Stimulated activated CD4-positive, alpha-beta T cell treated with anti-CD3 and anti-CD28 coated beads, Interleukin-2, amount 100 ng/mL, for 48 hours (primary cell): Measurements from ENCODE around the gene IFTAP.

Experiments
- DNase-seq, 2 donors: peaks; one replicate each; pipeline ENCODE4 v3.0.0-alpha.2; 2020

Gene IFTAP

GRCh38 chr11:36600180-36600579 lies 5.9 kb downstream of the IFTAP start:
- no peak for DNase-seq

- no peak for DNase-seq
Observed at GRCh38 chr11:36601155-36601554, 6.9 kb downstream of the IFTAP start.

DNA sequence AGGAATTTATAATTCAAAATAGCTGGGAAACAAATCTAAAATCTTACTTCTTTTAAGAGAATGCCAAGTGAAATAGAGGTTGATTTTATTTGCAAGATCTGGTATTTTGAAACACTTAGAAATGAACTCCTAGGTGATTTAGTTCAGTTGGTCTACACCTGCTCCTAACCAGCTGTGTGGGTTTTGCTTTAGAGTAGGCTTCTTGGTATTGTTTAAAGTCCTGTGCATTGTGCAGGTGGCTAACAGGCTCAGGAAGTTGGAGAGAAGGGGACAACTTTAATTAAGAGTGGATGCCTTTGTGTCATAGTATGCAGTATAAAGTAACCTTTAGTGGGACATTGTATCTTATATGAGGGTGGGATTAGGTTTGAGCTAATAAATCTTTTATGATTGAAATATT lies 7.8 kb downstream of the IFTAP start:
- no peak for DNase-seq

DNA sequence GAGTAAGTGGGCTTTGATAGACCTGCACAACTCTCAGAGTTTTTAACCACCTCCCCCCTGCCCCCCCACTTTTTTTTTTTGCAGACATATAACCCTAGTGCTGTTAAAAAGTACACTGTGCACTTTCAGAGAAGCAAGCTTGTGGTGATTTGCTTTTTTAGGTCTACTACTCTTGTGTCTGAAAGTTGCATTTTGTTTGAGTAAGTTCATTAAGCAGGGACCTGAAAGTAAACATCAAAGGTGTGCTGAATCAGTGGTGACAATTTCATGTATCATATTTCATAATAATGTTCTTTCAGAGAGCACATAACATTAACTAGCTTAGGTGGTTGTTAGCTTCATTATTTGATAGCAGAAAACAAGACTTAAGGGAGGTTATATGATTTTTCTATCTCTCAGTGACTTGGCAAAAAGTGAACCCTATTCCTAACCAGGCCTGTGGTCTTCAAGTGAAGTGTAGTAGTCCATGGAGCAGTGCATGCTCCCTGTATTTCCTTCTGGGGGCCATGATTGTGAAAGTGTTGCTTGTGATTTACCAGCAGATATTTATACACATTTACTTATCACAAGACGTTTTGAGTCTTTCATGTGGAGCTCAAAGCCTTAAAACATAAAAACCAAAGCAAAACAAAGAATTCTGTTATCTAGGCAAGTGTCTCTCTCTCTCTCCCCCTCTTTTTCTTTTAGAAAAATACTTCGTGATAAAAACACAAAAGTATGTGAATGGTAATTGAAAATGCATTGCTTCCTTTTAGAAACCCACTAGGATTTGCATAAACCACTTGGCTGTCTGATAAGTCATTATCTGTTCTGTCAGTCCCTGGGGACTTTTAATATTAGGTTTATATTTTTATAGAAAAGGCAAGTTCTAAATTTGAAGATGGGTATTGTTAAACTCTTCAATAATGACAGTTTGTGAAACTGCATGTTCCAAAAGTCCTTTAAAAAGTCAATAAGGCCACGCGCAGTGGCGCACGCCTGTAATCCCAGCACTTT lies 11.2 kb downstream of the IFTAP start:
- no peak for DNase-seq

DNA sequence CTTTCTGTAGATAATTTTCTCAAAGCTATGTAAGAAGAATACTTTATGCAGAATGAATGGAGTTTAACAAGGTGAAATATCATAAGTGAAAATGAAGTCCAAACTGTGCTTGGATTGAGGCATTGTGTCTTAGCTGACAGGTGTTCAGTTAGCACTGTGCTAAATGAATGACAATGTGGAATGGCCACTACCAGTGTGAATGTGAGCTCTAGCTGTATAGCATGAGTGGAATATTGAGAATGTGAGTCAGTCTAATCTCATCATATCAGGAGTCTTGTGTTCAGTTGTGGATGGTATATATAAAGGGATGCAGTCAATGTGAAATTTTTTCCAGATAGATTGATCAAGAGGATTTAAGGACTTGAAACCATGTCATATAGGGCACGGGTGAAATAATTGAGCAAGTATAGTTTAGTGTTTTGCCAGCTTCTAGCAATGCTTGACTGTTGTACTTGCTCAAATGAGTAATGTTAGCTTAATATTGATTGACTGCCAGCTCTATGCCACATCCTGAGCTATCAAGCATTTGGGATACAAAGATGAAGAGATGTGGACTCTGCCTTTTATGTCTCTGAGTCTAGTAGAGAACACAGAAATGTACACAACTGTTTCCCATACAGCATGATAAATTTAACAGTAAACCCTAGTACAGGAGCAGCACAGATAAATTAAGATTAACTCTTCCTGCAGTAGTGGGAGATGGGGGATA lies 14.3 kb downstream of the IFTAP start:
- no peak for DNase-seq

- DNase-seq: no peak
Observed at GRCh38 chr11:36609383-36609782, 15.1 kb downstream of the IFTAP start.

GRCh38 chr11:36615826-36616225 lies 21.5 kb downstream of the IFTAP start:
- DNase-seq: no peak

- no peak for DNase-seq
Observed at GRCh38 chr11:36617543-36618362, 23.5 kb downstream of the IFTAP start.

GRCh38 chr11:36618363-36619047 lies 24.2 kb downstream of the IFTAP start:
- DNase-seq: no peak

- no peak for DNase-seq
Observed at GRCh38 chr11:36619502-36619901, 25.2 kb downstream of the IFTAP start.

DNA sequence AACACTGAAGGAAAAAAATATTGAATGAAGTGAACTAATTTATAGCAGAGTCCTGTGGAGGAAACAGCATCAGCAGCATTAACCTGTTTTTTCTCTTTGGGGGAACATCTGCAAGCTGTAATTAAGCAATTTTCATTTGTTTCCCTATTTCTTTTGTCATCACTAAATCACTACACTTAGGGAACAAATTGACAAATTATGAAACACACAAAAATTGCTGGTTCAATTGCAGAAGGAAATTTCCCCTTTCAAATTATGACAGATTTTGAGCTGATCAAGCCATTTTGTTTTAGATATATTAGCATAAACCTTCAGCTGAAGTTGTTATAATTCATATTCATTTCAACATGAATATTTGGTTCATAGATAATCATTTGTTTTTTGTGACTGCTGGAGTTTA lies 25.9 kb downstream of the IFTAP start:
- no peak for DNase-seq

GRCh38 chr11:36622431-36623136 lies 28.3 kb downstream of the IFTAP start:
- DNase-seq: no peak

GRCh38 chr11:36623494-36623893 lies 29.2 kb downstream of the IFTAP start:
- DNase-seq: no peak

DNA sequence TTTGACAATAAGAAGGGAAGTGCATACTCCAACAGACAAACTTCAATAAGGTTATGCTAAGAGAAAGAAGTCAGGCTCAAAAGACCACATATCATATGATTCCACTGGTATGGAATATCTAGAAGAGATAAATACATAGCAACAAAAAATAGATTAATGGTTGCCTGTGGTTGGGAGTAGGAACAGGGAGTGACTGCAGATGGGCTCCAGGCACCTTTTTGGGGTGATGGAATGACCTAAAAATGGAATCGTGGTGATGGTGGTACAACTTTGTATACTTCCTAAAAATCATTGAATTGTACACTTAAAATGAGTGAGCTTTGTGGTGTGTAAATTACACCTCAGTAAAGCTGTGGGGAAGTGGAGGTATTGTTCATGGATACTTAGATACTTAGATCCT lies 32.7 kb downstream of the IFTAP start:
- DNase-seq: no peak

GRCh38 chr11:36627471-36627870 lies 33.2 kb downstream of the IFTAP start:
- no peak for DNase-seq

GRCh38 chr11:36628141-36628540 lies 33.8 kb downstream of the IFTAP start:
- DNase-seq: no peak

GRCh38 chr11:36628765-36629244 lies 34.5 kb downstream of the IFTAP start:
- no peak for DNase-seq

GRCh38 chr11:36631774-36632173 lies 37.5 kb downstream of the IFTAP start:
- no peak for DNase-seq

DNA sequence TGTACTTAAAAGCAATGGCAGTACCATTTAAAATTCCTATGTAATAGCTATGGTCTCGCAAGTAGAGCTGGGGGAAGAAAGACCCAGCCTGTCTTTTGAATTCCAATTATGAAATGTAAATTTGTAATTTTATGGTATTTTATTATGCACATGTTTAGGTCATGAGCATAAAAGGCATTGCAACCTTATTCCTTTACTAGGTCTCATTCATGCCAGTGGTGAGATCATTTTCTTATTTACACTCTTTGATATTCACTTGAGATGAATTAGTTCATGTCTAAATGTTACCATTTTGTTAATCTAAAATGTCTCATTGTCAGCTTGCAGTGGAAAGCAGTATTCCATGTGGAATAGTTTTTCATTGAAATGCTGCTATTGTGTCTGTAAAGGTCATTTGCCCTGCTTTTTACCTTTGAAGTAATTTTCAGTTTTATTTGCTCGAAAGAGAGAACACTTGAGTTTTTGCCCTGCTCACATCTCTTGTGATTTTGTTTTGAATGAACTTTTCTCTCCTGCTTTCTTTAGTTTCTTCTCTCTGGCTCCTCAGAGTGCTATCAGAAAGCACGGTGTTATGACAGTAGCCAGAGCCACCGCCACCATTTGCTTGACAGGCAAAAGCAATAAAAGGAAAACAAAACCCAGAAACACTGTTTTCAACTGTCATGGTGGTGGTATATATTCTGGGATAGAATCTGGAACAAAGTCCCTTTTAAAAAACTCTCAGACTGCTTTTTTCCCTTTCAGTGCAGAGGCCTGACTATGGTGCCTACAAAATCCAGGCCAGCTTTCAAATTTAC lies 41.0 kb downstream of the IFTAP start:
- DNase-seq: no peak

DNA sequence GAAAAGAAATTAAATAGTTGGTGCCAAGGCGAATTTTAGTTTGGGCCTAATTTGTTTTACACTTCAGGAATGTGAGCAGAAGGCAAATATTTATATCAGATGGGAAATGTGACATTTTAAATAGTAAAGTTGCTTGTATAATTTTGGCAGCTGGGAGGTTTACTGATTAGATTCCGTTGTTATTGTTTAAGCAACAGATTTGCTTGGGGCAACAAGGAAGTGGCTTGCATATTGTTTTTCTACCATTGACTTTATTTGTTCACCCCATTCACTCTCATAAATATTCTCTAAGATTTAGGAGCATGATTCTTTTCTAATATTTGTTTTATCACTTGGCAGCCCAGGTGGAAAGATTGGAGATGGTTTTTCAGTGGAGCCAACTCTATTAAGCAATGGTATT lies 44.3 kb downstream of the IFTAP start:
- no peak for DNase-seq
